ENCODE measurements around the gene ZNF280D.

ZNF280D gene

GRCh38 chr15:56699743-56700142 is 33.6 kb downstream of the ZNF280D start:
- no peak for ATAC-seq
- TF ChIP-seq ZFP30 (CRISPR knock-in tag; IDR thresholded peaks at IDR 0.05) (no peak), CREB5 (CRISPR knock-in tag; IDR thresholded peaks at IDR 0.05; ENCODE audit: low read depth) (no peak), SNAI2 (CRISPR knock-in tag; IDR thresholded peaks at IDR 0.05) (no peak), TSHZ2 (CRISPR knock-in tag; IDR thresholded peaks at IDR 0.05) (no peak), TOX (CRISPR knock-in tag; IDR thresholded peaks at IDR 0.05; ENCODE audit: borderline replicate concordance) (no peak), CSRNP3 (CRISPR knock-in tag; IDR thresholded peaks at IDR 0.05) (no peak)

- no peak for ATAC-seq
- TF ChIP-seq PATZ1 (CRISPR knock-in tag; IDR thresholded peaks at IDR 0.05; ENCODE audit: borderline replicate concordance) = no peak
These were observed 35.0 kb downstream of the ZNF280D start for GRCh38 chr15:56698270-56698669.

- TF ChIP-seq GLIS3 (CRISPR knock-in tag; IDR thresholded peaks at IDR 0.05) (no peak), ZFP3 (CRISPR knock-in tag; IDR thresholded peaks at IDR 0.05) (no peak), ESRRG (CRISPR knock-in tag; IDR thresholded peaks at IDR 0.05) (no peak), ZNF565 (CRISPR knock-in tag; conservative IDR thresholded peaks at IDR 0.05; ENCODE audit: low read depth) (no peak), SNAI2 (CRISPR knock-in tag; IDR thresholded peaks at IDR 0.05) (no peak), TSHZ2 (CRISPR knock-in tag; IDR thresholded peaks at IDR 0.05) (no peak), PATZ1 (CRISPR knock-in tag; IDR thresholded peaks at IDR 0.05; ENCODE audit: borderline replicate concordance) (no peak), POU6F1 (CRISPR knock-in tag; IDR thresholded peaks at IDR 0.05; ENCODE audit: borderline replicate concordance, low read depth) (no peak), PPARA (CRISPR knock-in tag; IDR thresholded peaks at IDR 0.05; ENCODE audit: borderline replicate concordance) (no peak), BACH2 (CRISPR knock-in tag; IDR thresholded peaks at IDR 0.05; ENCODE audit: borderline replicate concordance) (no peak), ZNF8 (CRISPR knock-in tag; IDR thresholded peaks at IDR 0.05) (no peak), CSRNP3 (CRISPR knock-in tag; IDR thresholded peaks at IDR 0.05) (no peak), CREB5 (CRISPR knock-in tag; IDR thresholded peaks at IDR 0.05; ENCODE audit: low read depth) (no peak), RARB (CRISPR knock-in tag; IDR thresholded peaks at IDR 0.05) (no peak), ZFP30 (CRISPR knock-in tag; IDR thresholded peaks at IDR 0.05) (no peak), ZC3H10 (CRISPR knock-in tag; IDR thresholded peaks at IDR 0.05) (no peak), ZNF70 (CRISPR knock-in tag; IDR thresholded peaks at IDR 0.05) (no peak)
- no peak for ATAC-seq
These were observed 39.5 kb downstream of the ZNF280D start for GRCh38 chr15:56693761-56694160.
